8988T (cell line): Measurements from ENCODE around the gene BTG2.
"Not testable (repeated sequence)": the region's sequence is repeated elsewhere in the genome, so short reads cannot be mapped to it uniquely, and the experiment has no call there.

ENCODE experiments used
- DNase-seq: peaks from one replicate; pipeline ENCODE4 v3.0.0; 2011

The BTG2 gene

GRCh38 chr1:203296460-203297073, 8.8 kb upstream of the BTG2 start:
- no peak for DNase-seq

DNA sequence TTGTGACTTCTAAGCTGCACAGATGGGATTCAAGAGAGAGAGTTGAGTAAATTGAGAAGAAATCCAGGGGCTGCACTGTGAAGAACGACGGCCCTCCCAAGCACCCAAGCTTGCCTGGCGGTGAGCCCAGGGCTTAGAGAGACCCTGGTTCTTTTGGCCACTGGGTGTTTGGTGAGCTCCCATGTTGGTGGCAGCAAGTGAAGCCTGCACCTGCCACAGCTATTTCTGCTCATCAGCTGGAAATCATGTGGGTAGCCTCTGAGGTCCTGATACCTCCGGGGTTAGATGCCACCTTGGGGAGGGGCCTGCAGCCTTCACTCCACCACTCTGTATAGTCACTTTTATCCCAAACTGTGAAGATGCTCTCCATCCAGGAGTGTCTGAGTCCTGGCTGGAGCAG, 6.2 kb upstream of the BTG2 start:
- DNase-seq, result no peak

DNA sequence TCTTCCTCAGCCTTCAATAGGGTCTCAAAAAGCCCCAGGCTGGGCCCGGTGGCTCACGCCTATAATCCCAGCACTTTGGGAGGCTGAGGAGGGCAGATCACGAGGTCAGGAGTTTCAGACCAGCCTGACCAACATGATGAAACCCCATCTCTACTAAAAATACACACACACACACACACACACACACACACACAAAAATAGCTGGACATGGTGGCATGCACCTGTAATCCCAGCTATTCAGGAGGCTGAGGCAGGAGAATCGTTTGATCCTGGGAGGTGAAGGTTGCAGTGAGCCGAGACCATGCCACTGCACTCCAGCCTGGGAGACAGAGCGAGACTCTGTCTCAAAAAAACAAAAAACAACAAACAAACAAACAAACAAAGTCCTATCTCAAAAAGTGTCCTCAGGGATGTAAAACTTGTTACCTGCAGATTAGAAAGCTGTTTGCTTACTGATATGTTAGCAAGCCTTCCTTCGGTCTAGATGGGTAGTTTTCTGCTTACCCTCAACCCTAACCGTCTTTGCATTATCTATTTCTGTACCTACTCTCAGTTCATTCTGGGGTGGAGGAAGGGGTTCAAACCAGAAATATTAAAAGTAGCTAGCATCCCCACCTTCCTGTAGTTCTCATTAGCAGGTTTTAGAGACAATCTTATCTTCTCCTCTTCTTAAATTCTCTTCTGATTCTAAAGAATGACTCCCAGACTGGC, 5.4 kb upstream of the BTG2 start:
- not testable (repeated sequence) for DNase-seq

GRCh38 chr1:203300441-203301330, 4.6 kb upstream of the BTG2 start:
- no peak for DNase-seq

GRCh38 chr1:203301331-203301668, 4.0 kb upstream of the BTG2 start:
- no peak for DNase-seq

DNA sequence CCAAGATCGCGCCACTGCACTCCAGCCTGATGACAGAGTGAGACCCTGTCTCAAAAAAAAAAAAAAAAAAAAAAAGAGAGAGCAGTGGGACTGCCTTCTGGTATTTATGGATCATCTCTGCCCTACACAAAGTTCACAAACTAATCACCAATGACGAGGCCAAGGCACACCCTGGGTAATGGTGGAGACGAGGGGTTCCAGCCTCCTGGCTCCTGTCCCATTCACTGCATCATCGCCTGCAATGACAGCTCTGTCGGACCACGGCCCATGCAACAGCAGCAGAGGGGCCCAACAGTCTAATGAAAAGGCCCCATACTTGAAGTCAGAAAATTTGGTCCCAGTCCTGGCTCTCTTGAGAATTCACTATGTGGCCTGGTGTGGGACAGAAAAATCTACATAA, 2.9 kb upstream of the BTG2 start:
- DNase-seq, result no peak

GRCh38 chr1:203302894-203303293, 2.4 kb upstream of the BTG2 start:
- DNase-seq, result no peak

DNA sequence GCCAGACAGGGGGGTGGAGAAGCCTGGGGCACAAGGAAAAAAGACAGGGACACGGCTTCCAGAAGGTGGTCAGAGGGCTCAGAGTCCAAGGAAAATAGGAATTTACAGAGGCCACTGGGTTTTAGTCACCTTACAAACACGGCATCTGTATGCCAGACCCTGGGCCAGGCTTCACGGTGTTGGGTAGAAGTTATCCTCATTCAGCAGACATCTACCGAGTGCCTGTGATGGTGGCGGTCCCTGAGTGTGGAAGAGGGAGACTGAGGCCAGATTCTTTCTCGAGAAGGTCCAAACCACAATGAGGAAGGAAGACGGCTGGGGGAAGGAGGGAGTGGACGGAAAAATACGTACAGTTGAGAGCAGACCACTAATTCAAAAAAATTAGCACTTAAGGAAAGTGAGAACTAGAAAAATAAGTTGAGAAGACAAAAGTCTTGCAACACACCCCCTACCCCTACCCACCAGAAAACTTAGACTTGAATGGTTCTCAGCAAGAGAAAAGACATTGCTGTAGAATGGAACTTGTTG, 864 bp upstream of the BTG2 start:
- DNase-seq, result no peak

- DNase-seq, result peak; percentile 38
Observed at GRCh38 chr1:203305809-203306088, 430 bp downstream of the BTG2 start.

DNA sequence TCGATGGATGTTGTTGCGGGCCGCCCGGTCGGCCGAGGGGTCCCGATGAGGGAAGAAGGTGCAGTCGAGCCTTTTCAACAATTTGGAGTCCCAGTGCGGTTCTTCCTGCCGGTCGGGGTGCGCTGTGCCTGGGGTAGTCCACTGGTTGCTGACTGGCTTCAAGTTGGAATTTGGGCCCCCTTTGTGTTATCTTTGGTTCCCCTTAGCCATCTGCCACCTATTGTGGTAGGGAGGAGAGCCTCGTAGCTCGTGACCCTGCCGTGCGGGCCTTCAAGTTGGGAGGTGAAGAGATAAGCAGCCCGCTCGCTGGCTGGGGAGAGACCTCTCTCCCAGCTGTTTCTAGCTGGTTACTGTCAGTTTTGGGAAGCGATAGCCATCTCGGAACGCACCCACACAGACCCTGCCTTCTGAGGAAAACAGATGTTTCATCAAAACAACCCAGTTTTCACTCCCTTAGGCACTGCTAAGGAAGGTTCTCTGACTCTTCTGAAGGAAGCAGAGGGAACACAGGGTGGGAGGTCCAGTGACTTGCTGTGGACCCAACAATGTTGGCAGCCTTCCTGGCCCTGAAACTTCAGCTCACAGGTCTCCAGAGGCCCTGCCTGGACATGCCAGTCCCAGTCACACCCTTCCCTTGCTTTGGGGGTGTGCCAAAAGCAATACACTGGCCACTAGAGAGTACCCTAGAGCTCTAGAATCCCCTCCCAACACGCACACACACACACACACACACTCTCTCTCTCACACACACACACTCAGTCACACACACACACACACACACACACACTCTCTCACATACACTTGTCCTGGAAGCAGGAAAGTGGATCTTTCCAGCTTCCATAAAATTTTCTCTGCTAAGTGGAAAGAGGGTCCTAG, 1.0 kb downstream of the BTG2 start:
- DNase-seq, result no peak

DNA sequence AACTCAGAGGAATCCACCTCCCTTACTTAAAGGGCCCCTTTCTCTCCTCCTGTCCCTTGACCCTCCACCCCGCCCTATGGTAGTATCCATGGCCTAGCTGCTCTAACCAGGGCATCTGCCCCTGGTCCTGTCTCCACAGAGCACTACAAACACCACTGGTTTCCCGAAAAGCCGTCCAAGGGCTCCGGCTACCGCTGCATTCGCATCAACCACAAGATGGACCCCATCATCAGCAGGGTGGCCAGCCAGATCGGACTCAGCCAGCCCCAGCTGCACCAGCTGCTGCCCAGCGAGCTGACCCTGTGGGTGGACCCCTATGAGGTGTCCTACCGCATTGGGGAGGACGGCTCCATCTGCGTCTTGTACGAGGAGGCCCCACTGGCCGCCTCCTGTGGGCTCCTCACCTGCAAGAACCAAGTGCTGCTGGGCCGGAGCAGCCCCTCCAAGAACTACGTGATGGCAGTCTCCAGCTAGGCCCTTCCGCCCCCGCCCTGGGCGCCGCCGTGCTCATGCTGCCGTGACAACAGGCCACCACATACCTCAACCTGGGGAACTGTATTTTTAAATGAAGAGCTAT, 1.7 kb downstream of the BTG2 start:
- DNase-seq, result no peak

DNA sequence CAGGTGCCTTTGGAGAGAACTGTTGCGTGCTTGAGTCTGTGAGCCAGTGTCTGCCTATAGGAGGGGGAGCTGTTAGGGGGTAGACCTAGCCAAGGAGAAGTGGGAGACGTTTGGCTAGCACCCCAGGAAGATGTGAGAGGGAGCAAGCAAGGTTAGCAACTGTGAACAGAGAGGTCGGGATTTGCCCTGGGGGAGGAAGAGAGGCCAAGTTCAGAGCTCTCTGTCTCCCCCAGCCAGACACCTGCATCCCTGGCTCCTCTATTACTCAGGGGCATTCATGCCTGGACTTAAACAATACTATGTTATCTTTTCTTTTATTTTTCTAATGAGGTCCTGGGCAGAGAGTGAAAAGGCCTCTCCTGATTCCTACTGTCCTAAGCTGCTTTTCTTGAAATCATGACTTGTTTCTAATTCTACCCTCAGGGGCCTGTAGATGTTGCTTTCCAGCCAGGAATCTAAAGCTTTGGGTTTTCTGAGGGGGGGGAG, 2.4 kb downstream of the BTG2 start:
- no peak for DNase-seq

- DNase-seq, result no peak
Observed at GRCh38 chr1:203308328-203308922, 3.1 kb downstream of the BTG2 start.

DNA sequence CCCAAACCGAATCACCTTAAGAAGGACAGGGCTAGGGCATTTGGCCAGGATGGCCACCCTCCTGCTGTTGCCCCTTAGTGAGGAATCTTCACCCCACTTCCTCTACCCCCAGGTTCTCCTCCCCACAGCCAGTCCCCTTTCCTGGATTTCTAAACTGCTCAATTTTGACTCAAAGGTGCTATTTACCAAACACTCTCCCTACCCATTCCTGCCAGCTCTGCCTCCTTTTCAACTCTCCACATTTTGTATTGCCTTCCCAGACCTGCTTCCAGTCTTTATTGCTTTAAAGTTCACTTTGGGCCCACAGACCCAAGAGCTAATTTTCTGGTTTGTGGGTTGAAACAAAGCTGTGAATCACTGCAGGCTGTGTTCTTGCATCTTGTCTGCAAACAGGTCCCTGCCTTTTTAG, 3.6 kb downstream of the BTG2 start:
- DNase-seq, result no peak

- DNase-seq, result no peak
Observed at GRCh38 chr1:203311368-203312301, 6.3 kb downstream of the BTG2 start.

- not testable (repeated sequence) for DNase-seq
Observed at GRCh38 chr1:203314025-203314759, 8.9 kb downstream of the BTG2 start.

DNA sequence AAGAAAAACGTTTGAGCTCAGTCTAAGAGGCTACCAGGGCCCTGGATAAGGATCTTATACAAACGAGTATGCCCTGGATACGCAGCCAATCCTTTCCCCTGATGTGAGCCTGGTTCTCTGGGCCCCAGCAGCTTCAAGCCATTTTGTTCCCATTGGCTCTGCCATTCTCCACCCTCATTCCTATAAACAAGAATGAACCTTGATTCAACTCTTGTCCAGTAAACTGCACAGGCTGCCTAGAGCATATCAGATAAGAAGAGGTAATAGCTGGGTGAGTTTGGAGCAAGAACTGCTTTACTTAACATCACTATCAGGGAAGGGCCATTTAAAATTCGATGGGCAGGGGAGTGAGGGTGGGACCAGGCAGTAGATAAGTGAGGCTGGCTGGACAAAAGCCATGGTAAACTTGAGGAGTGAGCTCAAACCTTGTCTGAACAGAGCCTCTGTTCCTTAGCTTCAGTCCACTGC, 11.3 kb downstream of the BTG2 start:
- no peak for DNase-seq

- no peak for DNase-seq
Observed at GRCh38 chr1:203317429-203318228, 12.3 kb downstream of the BTG2 start.

GRCh38 chr1:203318229-203318517, 12.9 kb downstream of the BTG2 start:
- DNase-seq, result no peak
